BLaER1 (cell line): ENCODE data around the gene RPS21.
A peak's percentile ranks its signal among the peaks of the same experiment; 100 is the strongest.
"Not testable (repeated sequence)": the region's sequence is repeated elsewhere in the genome, so short reads cannot be mapped to it uniquely, and the experiment has no call there.

Source experiments
- H3K27ac ChIP-seq: shearing (Covaris generic); formaldehyde crosslinking; 2 replicates; pipeline ENCODE4 v1.8.1; 2022
- H3K27me3 ChIP-seq: shearing (Covaris generic); formaldehyde crosslinking; 2 replicates; pipeline ENCODE4 v1.8.1; 2022
- H3K36me3 ChIP-seq: shearing (Covaris generic); formaldehyde crosslinking; 2 replicates; pipeline ENCODE4 v1.8.1; 2022
- H3K4me1 ChIP-seq: shearing (Covaris generic); formaldehyde crosslinking; 2 replicates; pipeline ENCODE4 v1.8.1; 2022
- H3K4me2 ChIP-seq: shearing (Covaris generic); formaldehyde crosslinking; 2 replicates; pipeline ENCODE4 v1.8.1; 2022
- H3K4me3 ChIP-seq: shearing (Covaris generic); formaldehyde crosslinking; 2 replicates; pipeline ENCODE4 v1.8.1; 2022
- H3K9ac ChIP-seq: shearing (Covaris generic); formaldehyde crosslinking; 2 replicates; pipeline ENCODE4 v1.8.1; 2022
- H3K9me3 ChIP-seq: shearing (Covaris generic); formaldehyde crosslinking; 2 replicates; pipeline ENCODE4 v1.8.1; 2022
- H4K20me1 ChIP-seq: shearing (Covaris generic); formaldehyde crosslinking; 2 replicates; pipeline ENCODE4 v1.8.1; 2022
- Cebpa-rat ChIP-seq: shearing (Covaris generic); IDR thresholded peaks from 2 replicates; pipeline ENCODE4 v1.8.1; 2022

Gene RPS21

DNA sequence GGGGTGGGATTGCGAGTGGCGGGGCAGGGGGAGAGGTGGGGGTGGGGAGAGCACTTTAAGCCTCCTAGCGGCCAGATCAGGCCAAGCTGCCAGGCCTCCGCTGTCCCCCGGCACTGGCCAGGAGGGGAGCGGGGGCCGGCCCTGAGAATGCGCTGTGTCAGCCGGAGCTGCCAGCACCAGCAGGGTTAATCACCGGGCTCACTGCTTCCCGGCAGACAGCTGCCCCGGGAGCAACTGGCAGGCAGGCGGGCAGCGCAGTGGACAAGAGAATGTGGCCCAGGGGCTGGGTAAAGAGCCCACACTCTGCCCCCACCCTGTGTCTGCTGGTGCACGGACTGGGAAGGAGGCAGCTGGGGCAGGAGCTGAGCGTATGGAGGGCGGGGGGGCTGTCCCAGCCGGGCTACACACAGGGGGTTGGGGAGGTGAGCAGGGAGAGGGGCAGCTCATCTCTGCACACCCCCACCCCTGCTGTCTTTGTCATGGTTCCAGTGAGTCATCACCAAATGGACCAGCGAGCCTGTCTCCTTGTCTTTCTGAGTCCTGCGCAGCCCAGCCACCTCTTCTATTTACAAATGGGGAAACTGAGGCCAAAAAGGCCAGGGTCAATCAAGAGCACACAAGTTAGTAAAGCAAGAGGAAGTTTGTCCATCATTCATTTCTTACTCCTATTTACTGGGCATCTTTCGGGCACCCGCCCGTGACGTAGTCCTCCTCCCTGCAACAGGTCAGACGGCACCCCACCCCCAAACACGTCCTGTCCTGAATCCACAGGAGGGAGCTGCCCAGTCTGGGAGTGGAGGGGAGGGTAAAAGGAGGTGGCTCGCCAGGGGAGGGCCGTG is 17.7 kb upstream of the RPS21 start:
- no peak overlapping the region for H3K4me3 ChIP-seq
- peaks cover 57% of the 10 kb centered on the region for H3K27me3 ChIP-seq
- 0 out of 2 replicates have a peak overlapping the region, but pooled peaks have one; percentile 24 for H3K9ac ChIP-seq
- no peak overlapping the region for H3K27ac ChIP-seq
- peak overlapping the region; percentile 99 for H3K4me2 ChIP-seq
- H3K36me3 ChIP-seq = no peaks in the 10 kb centered on the region
- peaks cover 24% of the 10 kb centered on the region for H4K20me1 ChIP-seq
- H3K9me3 ChIP-seq = peaks cover 17% of the 10 kb centered on the region
- no peak for TF ChIP-seq Cebpa-rat
- H3K4me1 ChIP-seq = peaks cover 68% of the 10 kb centered on the region

- TF ChIP-seq Cebpa-rat = no peak
- Histone ChIP-seq H4K20me1 (peaks cover 18% of the 10 kb centered on the region), H3K4me2 (peak overlapping the region; percentile 99), H3K9me3 (peaks cover 19% of the 10 kb centered on the region), H3K4me1 (peaks cover 68% of the 10 kb centered on the region), H3K36me3 (no peaks in the 10 kb centered on the region), H3K9ac (no peak overlapping the region), H3K4me3 (no peak overlapping the region), H3K27ac (no peak overlapping the region), H3K27me3 (peaks cover 51% of the 10 kb centered on the region)
Observed at GRCh38 chr20:62369815-62370114, 17.1 kb upstream of the RPS21 start.

DNA sequence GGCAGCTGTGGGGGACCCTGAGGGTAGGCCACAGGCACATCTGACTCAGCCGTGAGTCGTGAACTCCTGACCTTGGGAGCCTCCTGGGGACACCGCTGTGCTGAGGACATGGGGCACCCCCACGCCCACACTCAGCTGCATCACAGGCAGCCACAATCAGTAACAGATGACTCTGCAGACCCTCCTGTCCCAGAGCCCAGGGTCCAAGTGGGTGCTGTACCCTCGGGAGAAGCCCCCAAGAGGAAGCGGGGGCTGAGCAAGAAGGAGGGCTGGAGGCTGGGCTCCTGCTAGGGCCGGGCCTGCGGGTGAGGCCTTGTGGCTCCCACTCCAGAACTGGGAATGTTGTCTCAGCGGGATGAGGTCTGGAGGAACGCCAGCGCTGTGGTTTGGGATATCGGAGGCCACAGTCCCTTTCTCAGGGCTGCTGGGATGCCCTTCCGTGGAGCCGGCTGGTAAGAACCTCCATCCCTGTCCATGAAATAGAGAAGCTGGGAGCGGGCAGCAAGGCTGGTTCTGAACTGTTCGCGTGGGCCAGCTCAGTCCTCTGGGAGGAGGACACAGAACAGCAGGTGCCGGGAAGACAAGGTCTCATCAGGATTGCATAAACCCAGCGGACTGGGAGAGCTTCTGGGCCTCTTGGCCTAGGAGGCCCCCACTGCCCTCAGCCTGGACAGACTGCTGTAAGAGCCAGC is 16.6 kb upstream of the RPS21 start:
- no peaks in the 10 kb centered on the region for H3K36me3 ChIP-seq
- no peak for TF ChIP-seq Cebpa-rat
- no peak overlapping the region for H3K27ac ChIP-seq
- H4K20me1 ChIP-seq = peaks cover 13% of the 10 kb centered on the region
- peaks cover 46% of the 10 kb centered on the region for H3K27me3 ChIP-seq
- peaks cover 68% of the 10 kb centered on the region for H3K4me1 ChIP-seq
- H3K4me2 ChIP-seq = peak overlapping the region; percentile 99
- H3K4me3 ChIP-seq = no peak overlapping the region
- H3K9me3 ChIP-seq = peaks cover 19% of the 10 kb centered on the region
- no peak overlapping the region for H3K9ac ChIP-seq

- Histone ChIP-seq H3K27me3 (peaks cover 39% of the 10 kb centered on the region), H3K4me1 (peaks cover 68% of the 10 kb centered on the region), H3K27ac (no peak overlapping the region), H3K4me3 (no peak overlapping the region), H4K20me1 (peaks cover 6% of the 10 kb centered on the region), H3K4me2 (no peak overlapping the region), H3K9ac (no peak overlapping the region), H3K36me3 (no peaks in the 10 kb centered on the region), H3K9me3 (peaks cover 19% of the 10 kb centered on the region)
- no peak for TF ChIP-seq Cebpa-rat
Observed at GRCh38 chr20:62370807-62371587, 15.9 kb upstream of the RPS21 start.

DNA sequence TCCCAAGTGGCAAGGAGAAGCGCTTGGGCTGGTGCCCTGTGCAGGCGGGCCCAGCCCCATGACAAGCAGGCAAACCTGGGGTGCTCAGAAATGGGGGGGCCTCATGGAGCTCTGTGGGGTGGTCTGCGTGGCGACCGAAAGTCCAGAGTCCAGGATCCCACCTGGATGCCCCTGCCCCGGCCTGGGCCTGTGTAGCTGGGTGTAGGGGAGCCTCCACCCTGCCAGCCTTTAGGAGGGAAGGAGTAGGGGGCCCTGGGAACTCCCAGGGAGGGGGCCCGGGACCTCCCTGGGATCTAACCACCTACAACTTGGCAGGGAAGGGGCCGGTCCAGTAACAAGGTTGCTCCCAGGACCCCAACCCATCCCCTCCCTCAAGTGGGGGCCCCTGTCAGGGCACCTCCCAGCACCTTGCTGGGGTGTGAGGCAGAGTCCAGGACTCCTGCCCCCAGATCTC is 15.3 kb upstream of the RPS21 start:
- Histone ChIP-seq H3K4me1 (peaks cover 65% of the 10 kb centered on the region), H3K36me3 (no peaks in the 10 kb centered on the region), H3K4me2 (no peak overlapping the region), H4K20me1 (no peaks in the 10 kb centered on the region; the same call in 1 of the 2 replicates), H3K9me3 (peaks cover 19% of the 10 kb centered on the region), H3K4me3 (no peak overlapping the region), H3K9ac (no peak overlapping the region), H3K27ac (no peak overlapping the region), H3K27me3 (peaks cover 32% of the 10 kb centered on the region)
- no peak for TF ChIP-seq Cebpa-rat

DNA sequence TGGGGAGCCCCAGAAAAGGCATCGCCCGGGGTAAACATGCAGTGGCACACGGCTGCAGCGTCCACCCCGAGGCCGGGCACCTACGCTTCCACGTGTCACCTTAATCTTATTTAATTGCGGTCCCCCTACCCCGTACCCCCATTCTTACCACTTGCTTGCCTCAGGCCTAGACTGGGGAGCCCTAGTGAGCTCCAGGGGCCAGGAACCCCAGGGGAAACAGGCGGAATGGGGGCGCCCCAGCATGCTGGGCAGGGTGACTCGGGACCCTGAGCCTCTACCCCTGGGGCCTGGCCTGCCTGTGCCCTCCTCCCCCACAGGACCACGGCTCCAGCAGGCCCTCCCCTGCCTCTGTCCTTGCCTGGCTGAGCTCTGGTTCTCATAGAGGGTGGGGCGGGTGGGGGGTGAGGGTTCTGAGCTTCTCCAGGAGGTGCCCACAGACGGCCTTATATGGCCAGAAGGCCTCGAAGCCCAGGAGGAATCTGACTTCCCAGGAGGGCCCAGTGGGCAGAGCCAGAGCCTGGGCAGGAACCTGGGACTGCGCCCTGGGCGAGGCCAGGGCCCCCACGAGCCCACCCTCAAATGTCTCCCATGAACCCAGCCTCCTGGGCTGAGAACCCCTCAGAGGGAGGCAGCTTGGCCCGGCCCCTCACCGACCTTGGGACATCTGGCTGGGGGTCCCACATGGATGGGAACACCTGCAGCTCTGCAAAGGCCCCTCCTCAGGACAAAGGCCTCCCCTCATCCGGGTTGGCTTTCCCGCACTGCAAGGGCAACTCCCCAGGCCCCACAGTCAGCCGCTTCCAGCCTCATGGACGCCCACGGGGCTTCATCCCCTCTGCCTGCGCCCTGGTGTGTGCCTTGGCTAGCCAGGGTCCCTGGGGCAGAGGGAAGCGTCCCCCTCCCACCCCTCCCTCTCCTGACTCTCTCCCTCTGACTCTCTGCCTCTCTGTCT is 14.6 kb upstream of the RPS21 start:
- Histone ChIP-seq H3K4me3 (no peak overlapping the region), H3K36me3 (no peaks in the 10 kb centered on the region), H3K9ac (no peak overlapping the region), H3K4me2 (no peak overlapping the region), H4K20me1 (no peaks in the 10 kb centered on the region), H3K4me1 (peaks cover 62% of the 10 kb centered on the region), H3K9me3 (peaks cover 19% of the 10 kb centered on the region), H3K27me3 (peaks cover 27% of the 10 kb centered on the region), H3K27ac (no peak overlapping the region)
- no peak for TF ChIP-seq Cebpa-rat

DNA sequence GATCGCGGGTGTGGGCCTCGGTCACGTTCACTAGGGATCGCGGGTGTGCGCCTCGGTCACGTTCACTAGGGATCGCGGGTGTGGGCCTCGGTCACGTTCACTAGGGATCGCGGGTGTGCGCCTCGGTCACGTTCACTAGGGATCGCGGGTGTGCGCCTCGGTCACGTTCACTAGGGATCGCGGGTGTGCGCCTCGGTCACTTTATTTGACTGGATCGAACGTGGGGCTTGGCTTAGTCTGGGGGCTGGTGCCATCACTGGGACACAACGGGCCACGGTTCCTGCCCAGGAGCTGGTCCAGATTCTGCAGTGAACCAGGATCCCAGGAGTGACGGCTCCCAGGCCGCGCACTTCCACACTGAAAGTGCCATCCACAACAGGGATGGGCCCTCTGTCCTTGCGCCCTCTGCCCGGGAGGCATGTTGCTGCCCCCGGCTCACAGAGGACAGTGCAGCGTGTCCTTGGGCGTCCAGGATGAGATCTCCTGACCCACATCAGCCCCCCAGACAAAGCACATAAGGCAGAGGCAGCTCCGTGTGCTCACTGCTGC is 13.2 kb upstream of the RPS21 start:
- peaks cover 48% of the 10 kb centered on the region for H3K4me1 ChIP-seq
- H3K4me2 ChIP-seq = peak overlapping the region; percentile 58; the same call in 1 of the 2 replicates

GRCh38 chr20:62374331-62375152 is 12.4 kb upstream of the RPS21 start:
- Histone ChIP-seq H3K4me2 (peak overlapping the region; percentile 58), H3K27me3 (peaks cover 7% of the 10 kb centered on the region), H4K20me1 (no peaks in the 10 kb centered on the region), H3K9ac (0 out of 2 replicates have a peak overlapping the region, but pooled peaks have one; percentile 36), H3K4me3 (no peak overlapping the region), H3K4me1 (peaks cover 40% of the 10 kb centered on the region), H3K9me3 (peaks cover 19% of the 10 kb centered on the region), H3K27ac (peak overlapping the region; percentile 44; the same call in 1 of the 2 replicates), H3K36me3 (no peaks in the 10 kb centered on the region; the same call in 1 of the 2 replicates)
- TF ChIP-seq Cebpa-rat = no peak

More for the DNA sequence above, 13.2 kb upstream of the RPS21 start:
- not testable (repeated sequence) for H3K27ac ChIP-seq, H3K9ac ChIP-seq, H4K20me1 ChIP-seq, H3K4me3 ChIP-seq, H3K36me3 ChIP-seq
- peaks cover 19% of the 10 kb centered on the region for H3K9me3 ChIP-seq
- peaks cover 14% of the 10 kb centered on the region for H3K27me3 ChIP-seq
